MM.1S (cell line): ENCODE results near the gene NR6A1.
A peak's percentile ranks its signal among the peaks of the same experiment; 100 is the strongest.
"Not testable (repeated sequence)": the region's sequence is repeated elsewhere in the genome, so short reads cannot be mapped to it uniquely, and the experiment has no call there.

Source experiments
- DNase-seq: peaks from one replicate; pipeline ENCODE4 v3.0.0-alpha.2; 2015
- H2AFZ ChIP-seq: fragments of 300-600 bp; sonication (generic); 2 replicates; pipeline ENCODE4 v1.6.0; 2016; ENCODE audit warnings: antibody characterized with exemption, low read length
- H3F3A ChIP-seq: fragments of 300-600 bp; sonication (generic); 2 replicates; pipeline ENCODE4 v1.6.1; 2016; ENCODE audit warnings: mild to moderate bottlenecking, antibody characterized with exemption, low read length, moderate library complexity, mixed read lengths; ENCODE audit not compliant: insufficient read depth
- H3K27ac ChIP-seq: fragments of 300-600 bp; sonication (generic); 2 replicates; pipeline ENCODE4 v1.5.1; 2016; ENCODE audit warnings: mild to moderate bottlenecking, low read length
- H3K27me3 ChIP-seq: fragments of 300-600 bp; sonication (generic); replicated peaks from 2 replicates; pipeline ENCODE4 v1.6.0; 2016; ENCODE audit warnings: low read length; ENCODE audit not compliant: insufficient read depth
- H3K36me3 ChIP-seq: fragments of 300-600 bp; sonication (generic); replicated peaks from 2 replicates; pipeline ENCODE4 v1.6.1; 2016; ENCODE audit warnings: mild to moderate bottlenecking, low read length, mixed read lengths; ENCODE audit not compliant: insufficient read depth
- H3K4me1 ChIP-seq: fragments of 300-600 bp; sonication (generic); 2 replicates; pipeline ENCODE4 v1.6.1; 2016; ENCODE audit warnings: low read length, mixed read lengths
- H3K4me2 ChIP-seq: fragments of 300-600 bp; sonication (generic); 2 replicates; pipeline ENCODE4 v1.6.0; 2016; ENCODE audit warnings: low read depth, low read length
- H3K4me3 ChIP-seq: fragments of 300-600 bp; sonication (generic); 2 replicates; pipeline ENCODE4 v1.5.1; 2016; ENCODE audit warnings: low read length, mixed read lengths
- H3K79me2 ChIP-seq: fragments of 300-600 bp; sonication (generic); 2 replicates; pipeline ENCODE4 v1.6.1; 2016; ENCODE audit warnings: mixed run types, low read length, mixed read lengths
- H3K9ac ChIP-seq: fragments of 300-600 bp; sonication (generic); 2 replicates; pipeline ENCODE4 v1.6.1; 2016; ENCODE audit warnings: low read length, mixed read lengths
- H3K9me2 ChIP-seq: fragments of 300-600 bp; sonication (generic); replicated peaks from 2 replicates; pipeline ENCODE4 v1.6.1; 2016; ENCODE audit warnings: mild to moderate bottlenecking, low read length, mixed read lengths; ENCODE audit not compliant: insufficient read depth
- H3K9me3 ChIP-seq: fragments of 300-600 bp; sonication (generic); replicated peaks from 2 replicates; pipeline ENCODE4 v1.6.1; 2016; ENCODE audit warnings: mild to moderate bottlenecking, low read length, mixed read lengths; ENCODE audit not compliant: insufficient read depth
- H4K20me1 ChIP-seq: fragments of 300-600 bp; sonication (generic); 2 replicates; pipeline ENCODE4 v1.6.1; 2016; ENCODE audit warnings: mild to moderate bottlenecking, low read length, moderate library complexity, mixed read lengths; ENCODE audit not compliant: insufficient read depth
- EZH2 ChIP-seq: fragments of 300-600 bp; sonication (generic); optimal IDR thresholded peaks from 2 replicates; pipeline ENCODE3; 2017; ENCODE audit warnings: low read depth, mild to moderate bottlenecking, antibody characterized with exemption, low read length, mixed read lengths
- EZH2phosphoT487 ChIP-seq: fragments of 300-600 bp; sonication (generic); IDR thresholded peaks from 2 replicates; pipeline ENCODE4 v1.6.1; 2018; ENCODE audit warnings: antibody characterized with exemption, low read length
- TF ChIP-seq, protein P1 (sequence below): fragments of 300-600 bp; sonication (generic); IDR thresholded peaks from 2 replicates; pipeline ENCODE4 v1.5.1; 2016; ENCODE audit warnings: antibody characterized with exemption, low read length, mixed read lengths

NR6A1 gene

DNA sequence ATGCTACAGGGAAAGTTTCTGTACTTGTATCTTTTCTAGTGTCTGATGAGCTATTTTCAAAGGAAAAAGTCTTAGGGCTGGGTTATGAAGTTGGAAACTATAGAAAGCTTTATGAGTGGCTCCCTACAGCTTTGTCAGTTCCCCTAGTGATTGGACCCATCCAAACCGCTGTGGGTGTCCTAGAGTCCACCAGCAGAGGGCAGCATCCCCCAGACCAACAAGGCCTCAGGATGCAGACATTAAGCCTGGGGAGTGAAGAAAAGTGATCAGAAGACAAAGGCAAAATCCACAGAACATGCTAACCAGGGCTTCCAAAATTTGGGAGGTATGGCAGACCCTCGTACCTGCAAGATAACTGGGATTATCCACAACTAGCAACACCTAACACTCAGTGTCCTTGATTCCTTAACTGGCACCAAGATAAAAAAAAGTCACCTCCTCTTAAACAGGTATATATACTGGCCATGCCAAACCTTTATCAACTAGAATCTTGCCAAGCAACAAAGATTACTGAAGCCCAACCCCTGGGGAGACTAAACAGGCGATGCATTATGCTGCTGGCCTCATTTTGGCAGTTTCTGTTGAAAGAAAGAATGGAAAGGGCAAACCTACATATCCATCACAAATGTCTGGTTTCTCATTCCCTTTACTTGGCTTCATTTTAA is 153.5 kb downstream of the NR6A1 start:
- TF ChIP-seq EZH2phosphoT487 (no peak), EZH2 (no peak)
- TF ChIP-seq, protein P1, sequence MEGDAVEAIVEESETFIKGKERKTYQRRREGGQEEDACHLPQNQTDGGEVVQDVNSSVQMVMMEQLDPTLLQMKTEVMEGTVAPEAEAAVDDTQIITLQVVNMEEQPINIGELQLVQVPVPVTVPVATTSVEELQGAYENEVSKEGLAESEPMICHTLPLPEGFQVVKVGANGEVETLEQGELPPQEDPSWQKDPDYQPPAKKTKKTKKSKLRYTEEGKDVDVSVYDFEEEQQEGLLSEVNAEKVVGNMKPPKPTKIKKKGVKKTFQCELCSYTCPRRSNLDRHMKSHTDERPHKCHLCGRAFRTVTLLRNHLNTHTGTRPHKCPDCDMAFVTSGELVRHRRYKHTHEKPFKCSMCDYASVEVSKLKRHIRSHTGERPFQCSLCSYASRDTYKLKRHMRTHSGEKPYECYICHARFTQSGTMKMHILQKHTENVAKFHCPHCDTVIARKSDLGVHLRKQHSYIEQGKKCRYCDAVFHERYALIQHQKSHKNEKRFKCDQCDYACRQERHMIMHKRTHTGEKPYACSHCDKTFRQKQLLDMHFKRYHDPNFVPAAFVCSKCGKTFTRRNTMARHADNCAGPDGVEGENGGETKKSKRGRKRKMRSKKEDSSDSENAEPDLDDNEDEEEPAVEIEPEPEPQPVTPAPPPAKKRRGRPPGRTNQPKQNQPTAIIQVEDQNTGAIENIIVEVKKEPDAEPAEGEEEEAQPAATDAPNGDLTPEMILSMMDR: peak; percentile 91
- Histone ChIP-seq H3K9ac (no peak overlapping the region), H3K4me3 (no peak overlapping the region), H3K9me2 (no peaks in the 10 kb centered on the region), H3F3A (no peaks in the 10 kb centered on the region), H3K4me1 (no peaks in the 10 kb centered on the region), H3K79me2 (no peaks in the 10 kb centered on the region), H3K36me3 (no peaks in the 10 kb centered on the region), H3K27ac (no peak overlapping the region), H3K27me3 (no peaks in the 10 kb centered on the region), H2AFZ (no peak overlapping the region), H3K4me2 (no peak overlapping the region), H4K20me1 (no peaks in the 10 kb centered on the region), H3K9me3 (no peaks in the 10 kb centered on the region)
- peak; percentile 66 for DNase-seq

DNA sequence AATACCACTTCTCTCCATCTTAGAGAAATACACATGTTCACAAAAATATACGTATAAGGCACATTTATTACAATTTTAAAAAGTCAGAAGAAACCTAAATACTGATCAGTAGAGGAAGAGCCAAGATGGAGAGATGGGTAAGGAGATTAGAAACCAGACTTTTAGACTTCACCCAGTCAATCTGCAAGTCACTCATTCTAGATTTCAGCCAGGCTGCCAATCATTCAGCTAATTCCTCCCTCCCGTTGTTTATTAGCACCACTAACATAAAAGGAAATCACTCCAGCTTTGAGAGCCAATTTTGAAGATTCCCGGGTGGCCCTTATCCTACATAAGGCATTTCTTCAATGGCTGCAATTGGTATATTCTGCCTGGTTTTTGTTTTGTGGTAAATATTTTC is 154.2 kb downstream of the NR6A1 start:
- no peaks in the 10 kb centered on the region for H3K79me2 ChIP-seq
- TF ChIP-seq, protein P1: no peak
- no peak for TF ChIP-seq EZH2
- no peak for TF ChIP-seq EZH2phosphoT487
- H3K4me2 ChIP-seq: no peak overlapping the region

DNA sequence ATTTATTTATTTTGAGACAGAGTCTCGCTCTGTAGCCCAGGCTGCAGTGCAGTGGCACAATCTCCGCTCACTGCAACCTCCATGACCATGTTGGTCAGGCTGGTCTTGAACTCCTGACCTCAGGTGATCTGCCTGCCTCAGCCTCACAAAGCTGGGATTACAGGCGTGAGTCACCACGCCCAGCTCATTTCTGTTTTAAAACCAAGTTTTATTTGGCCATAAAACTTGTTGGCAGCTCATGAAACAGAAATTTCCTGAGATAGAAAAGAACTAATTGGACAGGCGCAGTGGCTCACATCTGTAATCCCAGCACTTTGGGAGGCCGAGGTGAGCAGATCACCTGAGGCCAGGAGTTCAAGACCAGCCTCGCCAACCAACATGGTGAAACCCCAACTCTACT is 155.3 kb downstream of the NR6A1 start:
- H3K27ac ChIP-seq, H3K9me3 ChIP-seq, DNase-seq, H3F3A ChIP-seq, H3K9ac ChIP-seq, H3K36me3 ChIP-seq, H3K4me3 ChIP-seq, H3K4me1 ChIP-seq, H3K27me3 ChIP-seq, H3K9me2 ChIP-seq, H2AFZ ChIP-seq, H3K79me2 ChIP-seq, H4K20me1 ChIP-seq, H3K4me2 ChIP-seq: not testable (repeated sequence)

More for the DNA sequence above, 154.2 kb downstream of the NR6A1 start:
- H3F3A ChIP-seq: no peaks in the 10 kb centered on the region
- H3K27ac ChIP-seq: no peak overlapping the region
- H2AFZ ChIP-seq: no peak overlapping the region
- no peaks in the 10 kb centered on the region for H3K9me2 ChIP-seq
- H3K9me3 ChIP-seq: no peaks in the 10 kb centered on the region
- no peak overlapping the region for H3K9ac ChIP-seq
- H4K20me1 ChIP-seq: no peaks in the 10 kb centered on the region
- no peak overlapping the region for H3K4me3 ChIP-seq
- H3K36me3 ChIP-seq: no peaks in the 10 kb centered on the region
- no peaks in the 10 kb centered on the region for H3K27me3 ChIP-seq
- DNase-seq: no peak
- no peaks in the 10 kb centered on the region for H3K4me1 ChIP-seq

DNA sequence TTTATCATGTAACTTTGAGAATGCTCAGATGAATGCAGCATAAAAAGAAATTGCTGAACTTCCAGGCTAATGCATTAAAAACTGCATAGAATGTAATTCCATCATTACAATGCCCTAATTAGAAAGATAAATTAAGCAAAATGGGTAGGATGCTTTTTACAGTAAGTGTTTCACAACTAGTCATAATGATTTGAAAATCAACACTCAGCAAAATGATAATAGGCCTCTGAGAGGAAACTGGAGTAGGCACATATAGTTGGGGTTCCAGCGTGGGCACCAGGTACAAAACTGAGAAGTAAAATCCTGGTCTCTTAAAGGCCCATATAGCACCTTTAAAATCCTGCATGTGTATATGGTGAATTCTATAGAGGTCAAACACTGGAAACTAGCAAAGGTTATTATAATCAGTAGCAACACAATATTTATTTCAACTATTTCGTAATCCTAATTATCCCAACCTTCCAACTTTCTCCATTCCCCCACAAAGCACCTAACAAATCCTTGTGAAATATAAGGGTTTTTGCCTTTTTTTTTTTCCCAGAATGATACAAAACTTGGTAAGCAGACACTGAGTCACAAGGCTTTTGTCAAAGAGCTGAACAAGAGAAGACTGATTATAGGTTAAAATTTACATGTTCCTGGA is 155.9 kb downstream of the NR6A1 start:
- no peaks in the 10 kb centered on the region for H4K20me1 ChIP-seq
- H3K4me2 ChIP-seq: no peak overlapping the region

More for the DNA sequence above, 155.9 kb downstream of the NR6A1 start:
- no peak overlapping the region for H3K9ac ChIP-seq
- H3K9me2 ChIP-seq: no peaks in the 10 kb centered on the region
- no peaks in the 10 kb centered on the region for H3K36me3 ChIP-seq
- DNase-seq: no peak
- H3K9me3 ChIP-seq: no peaks in the 10 kb centered on the region
- TF ChIP-seq EZH2 (no peak), EZH2phosphoT487 (no peak)
- TF ChIP-seq, protein P1: no peak
- H3K4me3 ChIP-seq: no peak overlapping the region
- H3K27ac ChIP-seq: no peak overlapping the region
- no peak overlapping the region for H2AFZ ChIP-seq
- no peaks in the 10 kb centered on the region for H3K27me3 ChIP-seq
- no peaks in the 10 kb centered on the region for H3K4me1 ChIP-seq
- H3F3A ChIP-seq: no peaks in the 10 kb centered on the region
- H3K79me2 ChIP-seq: no peaks in the 10 kb centered on the region
